Measurements from ENCODE around the gene MAGEB3. TPM values are rescaled to one million over a fixed set of nuclear protein-coding genes. Genes with fewer than 3 reads are reported as not detected.
"Not testable (repeated sequence)": the region's sequence is repeated elsewhere in the genome, so short reads cannot be mapped to it uniquely, and the experiment has no call there.

Gene MAGEB3
- total RNA-seq: not detected in 3 replicates
- long read RNA-seq: 0 reads

- Mint-ChIP-seq H3K4me3 (ENCODE audit: unreplicated experiment) (no peak within 1 kb of the TSS), H3K36me3 (ENCODE audit: low read depth) (no peaks in the 10 kb centered on the region), H3K4me1 (ENCODE audit: low read depth) (no peaks in the 10 kb centered on the region)
Measured at GRCh38 chrX:30230395-30230794, at the start of gene MAGEB3. Gene MAGEB3, plus strand, starts transcription at chrX:30230657. Its CDS starts 5,268 bp downstream, at chrX:30235925.

GRCh38 chrX:30181353-30181752 is 49.1 kb upstream of the MAGEB3 start:
- Mint-ChIP-seq H3K36me3 (ENCODE audit: low read depth) (no peaks in the 10 kb centered on the region), H3K4me1 (ENCODE audit: low read depth) (no peaks in the 10 kb centered on the region), H3K27ac (ENCODE audit: unreplicated experiment) (no peak overlapping the region), H3K9me3 (ENCODE audit: low read depth) (no peaks in the 10 kb centered on the region), H3K4me3 (ENCODE audit: unreplicated experiment) (no peak overlapping the region), H3K27me3 (ENCODE audit: low read depth) (peaks cover 26% of the 10 kb centered on the region)
- TF ChIP-seq CTCF (IDR thresholded peaks at IDR 0.05): no peak
- DNase-seq (ENCODE audit: low spot score): no peak

More at GRCh38 chrX:30230395-30230794, at the start of gene MAGEB3:
- TF ChIP-seq CTCF (IDR thresholded peaks at IDR 0.05): no peak
- Mint-ChIP-seq H3K27me3 (ENCODE audit: low read depth) (peaks cover 4% of the 10 kb centered on the region), H3K27ac (ENCODE audit: unreplicated experiment) (no peak within 1 kb of the TSS), H3K9me3 (ENCODE audit: low read depth) (no peaks in the 10 kb centered on the region)
- no peak for DNase-seq (ENCODE audit: low spot score)

- DNase-seq (ENCODE audit: low spot score): no peak
- H3K27ac Mint-ChIP-seq (ENCODE audit: unreplicated experiment): no peak overlapping the region
- H3K27me3 Mint-ChIP-seq (ENCODE audit: low read depth): peaks cover 23% of the 10 kb centered on the region
- no peaks in the 10 kb centered on the region for H3K36me3 Mint-ChIP-seq (ENCODE audit: low read depth)
- H3K4me3 Mint-ChIP-seq (ENCODE audit: unreplicated experiment): no peak overlapping the region
- TF ChIP-seq CTCF (IDR thresholded peaks at IDR 0.05): no peak
- no peaks in the 10 kb centered on the region for H3K4me1 Mint-ChIP-seq (ENCODE audit: low read depth)
- H3K9me3 Mint-ChIP-seq (ENCODE audit: low read depth): no peaks in the 10 kb centered on the region
Measured at GRCh38 chrX:30183554-30183953, 46.9 kb upstream of the MAGEB3 start.

- Mint-ChIP-seq H3K4me3 (ENCODE audit: unreplicated experiment) (no peak overlapping the region), H3K4me1 (ENCODE audit: low read depth) (no peaks in the 10 kb centered on the region), H3K36me3 (ENCODE audit: low read depth) (no peaks in the 10 kb centered on the region), H3K27me3 (ENCODE audit: low read depth) (peaks cover 22% of the 10 kb centered on the region), H3K9me3 (ENCODE audit: low read depth) (no peaks in the 10 kb centered on the region), H3K27ac (ENCODE audit: unreplicated experiment) (no peak overlapping the region)
- TF ChIP-seq CTCF (IDR thresholded peaks at IDR 0.05): no peak
- no peak for DNase-seq (ENCODE audit: low spot score)
Measured at GRCh38 chrX:30190426-30190825, 40.0 kb upstream of the MAGEB3 start.

GRCh38 chrX:30193910-30194309 is 36.5 kb upstream of the MAGEB3 start:
- peaks cover 30% of the 10 kb centered on the region for H3K27me3 Mint-ChIP-seq (ENCODE audit: low read depth)
- H3K4me3 Mint-ChIP-seq (ENCODE audit: unreplicated experiment); DNase-seq (ENCODE audit: low spot score); H3K27ac Mint-ChIP-seq (ENCODE audit: unreplicated experiment); H3K36me3 Mint-ChIP-seq (ENCODE audit: low read depth); H3K9me3 Mint-ChIP-seq (ENCODE audit: low read depth); H3K4me1 Mint-ChIP-seq (ENCODE audit: low read depth): not testable (repeated sequence)

- Mint-ChIP-seq H3K36me3 (ENCODE audit: low read depth) (no peaks in the 10 kb centered on the region), H3K9me3 (ENCODE audit: low read depth) (no peaks in the 10 kb centered on the region)
Measured at GRCh38 chrX:30196322-30196721, 34.1 kb upstream of the MAGEB3 start.

More at GRCh38 chrX:30196322-30196721, 34.1 kb upstream of the MAGEB3 start:
- Mint-ChIP-seq H3K4me1 (ENCODE audit: low read depth) (no peaks in the 10 kb centered on the region), H3K27ac (ENCODE audit: unreplicated experiment) (no peak overlapping the region), H3K27me3 (ENCODE audit: low read depth) (peaks cover 29% of the 10 kb centered on the region), H3K4me3 (ENCODE audit: unreplicated experiment) (no peak overlapping the region)
- DNase-seq (ENCODE audit: low spot score): no peak
- TF ChIP-seq CTCF (IDR thresholded peaks at IDR 0.05): peak; percentile 68

All from chondrocyte (in vitro differentiated cells).